Stimulated activated naive CD8-positive, alpha-beta T cell treated with anti-CD3 and anti-CD28 coated beads, Interleukin-15, amount 100 ng/mL, for 72 hours (primary cell): Measurements from ENCODE around the gene WBP1L.
A peak's percentile ranks its signal among the peaks of the same experiment; 100 is the strongest.

Experiments
- ATAC-seq: fragments of 150-1000 bp; cut with Tn5 transposase; 2 replicates; pipeline ENCODE4 v1.10.0; 2021; ENCODE audit warnings: mild to moderate bottlenecking, moderate library complexity
- DNase-seq, 2 donors: peaks; one replicate each; pipeline ENCODE4 v3.0.0; 2021 to 2022
- H3K27ac Mint-ChIP-seq, 2 donors: one replicate each; pipeline ENCODE4 v1.8.0; 2022; ENCODE audit warnings: mild to moderate bottlenecking in 2 of 2, mixed read lengths in 2 of 2, moderate library complexity in 2 of 2
- H3K27me3 Mint-ChIP-seq: one replicate; pipeline ENCODE4 v1.8.0; 2022; ENCODE audit warnings: mixed read lengths
- H3K4me1 Mint-ChIP-seq: one replicate; pipeline ENCODE4 v1.8.0; 2022; ENCODE audit warnings: mild to moderate bottlenecking, mixed read lengths
- H3K4me3 Mint-ChIP-seq, 2 donors: one replicate each; pipeline ENCODE4 v1.8.0; 2022; ENCODE audit warnings: mild to moderate bottlenecking in 2 of 2, mixed read lengths in 2 of 2, moderate library complexity in 1 of 2
- H3K9me3 Mint-ChIP-seq, 2 donors: one replicate each; pipeline ENCODE4 v1.8.0; 2022; ENCODE audit warnings: mixed read lengths in 2 of 2

Gene WBP1L

GRCh38 chr10:102799691-102800471 lies 56.1 kb downstream of the WBP1L start:
- H3K27ac Mint-ChIP-seq, result peak overlapping the region in 1 of 2 donors; percentile 19
- DNase-seq, result no peak
- no peak for ATAC-seq
- H3K9me3 Mint-ChIP-seq, result no peaks in the 10 kb centered on the region
- peaks cover 69% of the 10 kb centered on the region for H3K4me1 Mint-ChIP-seq
- H3K4me3 Mint-ChIP-seq, result no peak overlapping the region
- no peaks in the 10 kb centered on the region for H3K27me3 Mint-ChIP-seq

GRCh38 chr10:102800611-102801335 lies 57.0 kb downstream of the WBP1L start:
- Mint-ChIP-seq H3K4me1 (peaks cover 60% of the 10 kb centered on the region), H3K4me3 (no peak overlapping the region), H3K27ac (peak overlapping the region; percentile 19 to 63), H3K9me3 (no peaks in the 10 kb centered on the region), H3K27me3 (no peaks in the 10 kb centered on the region)
- DNase-seq, result no peak
- ATAC-seq, result no peak

DNA sequence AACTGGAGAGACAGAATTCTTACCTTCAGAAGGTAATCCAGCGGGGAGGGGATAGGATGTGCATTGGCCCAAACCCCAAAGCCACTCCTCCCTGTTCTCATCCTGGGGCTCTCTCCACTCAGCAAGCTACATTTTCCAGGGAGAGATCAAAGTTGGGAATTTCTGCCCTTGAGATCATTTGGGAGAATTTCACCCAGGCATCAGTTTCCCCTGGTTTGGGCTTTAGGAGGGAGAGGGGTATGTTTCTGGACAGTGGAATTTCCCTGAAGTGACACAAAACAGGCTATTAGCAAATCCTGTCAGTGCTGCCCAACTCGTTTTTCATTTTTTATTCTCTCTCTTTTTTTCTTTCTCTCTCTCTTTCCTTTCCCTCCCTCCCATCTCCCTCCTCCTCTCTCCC lies 57.7 kb downstream of the WBP1L start:
- ATAC-seq, result no peak
- peaks cover 54% of the 10 kb centered on the region for H3K4me1 Mint-ChIP-seq
- no peak for DNase-seq
- no peaks in the 10 kb centered on the region for H3K27me3 Mint-ChIP-seq
- H3K9me3 Mint-ChIP-seq, result no peaks in the 10 kb centered on the region
- H3K27ac Mint-ChIP-seq, result peak overlapping the region; percentile 19 to 27
- peak overlapping the region in 1 of 2 donors; percentile 10 for H3K4me3 Mint-ChIP-seq

DNA sequence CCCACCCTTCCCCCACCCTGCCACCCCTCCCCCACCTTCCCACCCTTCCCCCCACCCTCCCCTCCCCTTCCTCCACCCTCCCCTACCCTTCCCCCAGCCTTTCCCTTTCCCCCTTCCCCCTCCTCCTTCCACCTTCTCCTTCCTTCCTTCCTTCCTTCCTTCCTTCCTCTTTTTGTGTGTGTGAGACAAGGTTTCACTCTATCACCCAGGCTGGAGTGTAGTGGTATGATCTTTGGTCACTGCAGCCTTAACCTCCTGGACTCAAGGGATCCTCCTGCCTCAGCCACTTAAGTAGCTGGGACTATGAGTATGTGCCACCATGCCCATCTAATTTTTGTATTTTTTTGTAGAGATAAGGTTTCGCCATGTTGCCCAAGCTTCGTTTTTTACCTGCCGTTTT lies 58.2 kb downstream of the WBP1L start:
- no peaks in the 10 kb centered on the region for H3K9me3 Mint-ChIP-seq
- peak overlapping the region; percentile 0 to 44 for H3K4me3 Mint-ChIP-seq
- H3K27ac Mint-ChIP-seq, result peak overlapping the region; percentile 0 to 90

DNA sequence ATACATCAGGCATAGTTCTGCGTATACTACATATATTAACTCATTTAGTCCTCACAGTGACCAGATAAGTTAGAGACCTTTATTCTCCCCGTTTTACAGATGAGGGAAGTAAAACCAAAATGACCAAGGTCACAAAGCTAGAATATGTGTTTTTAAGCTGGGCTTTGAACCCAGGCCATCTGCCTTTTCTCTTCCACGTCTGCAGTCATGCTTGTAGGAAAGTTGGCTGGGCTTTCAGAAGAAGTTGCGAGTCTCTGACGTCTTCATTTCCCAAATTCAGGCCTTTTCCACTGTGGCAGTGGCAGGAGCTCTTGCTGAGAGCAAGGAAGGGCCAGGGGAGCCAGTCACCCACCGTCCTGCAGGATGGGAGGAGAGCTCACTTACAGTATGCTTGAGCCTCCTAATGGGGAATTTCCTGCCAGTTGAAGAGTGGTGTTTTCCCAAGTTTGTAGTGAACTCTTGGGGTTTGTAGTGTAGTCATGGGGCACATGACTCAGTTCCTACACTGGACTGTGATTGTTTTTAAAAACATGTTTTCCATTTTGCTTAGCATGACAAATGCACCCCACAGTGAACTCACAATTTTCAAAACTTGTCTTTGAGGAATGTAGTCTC lies 59.3 kb downstream of the WBP1L start:
- DNase-seq (peak in 1 of 2 donors; percentile 23), ATAC-seq (peak; percentile 92)
- Mint-ChIP-seq H3K4me3 (peak overlapping the region; percentile 55 to 73), H3K27me3 (no peaks in the 10 kb centered on the region), H3K9me3 (no peaks in the 10 kb centered on the region), H3K4me1 (peaks cover 47% of the 10 kb centered on the region), H3K27ac (peak overlapping the region; percentile 90 to 94)

More for the DNA sequence above, 58.2 kb downstream of the WBP1L start:
- Mint-ChIP-seq H3K27me3 (no peaks in the 10 kb centered on the region), H3K4me1 (peaks cover 53% of the 10 kb centered on the region)
- ATAC-seq (no peak), DNase-seq (no peak)

DNA sequence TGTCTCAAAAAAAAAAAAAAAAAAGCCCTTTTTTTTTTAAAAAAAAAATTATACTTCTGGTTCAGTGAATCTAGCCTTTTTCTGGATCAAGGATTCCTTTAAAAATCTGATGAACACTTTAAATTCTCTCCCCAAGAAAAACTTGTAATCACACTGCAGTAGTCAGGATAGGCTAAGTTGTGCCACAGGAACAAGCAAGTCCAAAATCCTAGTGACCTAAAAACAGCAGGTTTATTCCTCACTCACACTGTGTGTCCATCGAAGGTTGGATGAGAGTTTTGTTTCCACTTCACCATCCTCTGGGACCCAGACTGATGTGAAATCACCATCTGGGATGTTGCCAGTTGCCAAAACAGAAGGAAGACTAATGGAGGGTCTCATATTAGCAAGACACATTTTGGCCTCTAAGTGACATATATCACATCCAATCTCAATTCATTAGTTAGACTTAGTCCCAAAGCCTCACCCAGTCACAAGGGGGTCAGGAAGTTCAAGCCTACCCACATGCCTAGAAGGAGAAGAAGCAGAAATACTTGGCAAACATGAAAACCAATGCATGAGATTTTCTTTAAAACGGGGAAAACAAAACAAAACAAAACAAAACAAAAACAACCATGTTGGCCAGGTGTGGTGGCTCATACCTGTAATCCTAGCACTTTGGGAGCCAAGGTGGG lies 60.8 kb downstream of the WBP1L start:
- ATAC-seq (no peak), DNase-seq (no peak)
- peaks cover 56% of the 10 kb centered on the region for H3K4me1 Mint-ChIP-seq
- H3K4me3 Mint-ChIP-seq, result no peak overlapping the region
- peak overlapping the region; percentile 62 to 78 for H3K27ac Mint-ChIP-seq
- H3K9me3 Mint-ChIP-seq, result no peaks in the 10 kb centered on the region
- no peaks in the 10 kb centered on the region for H3K27me3 Mint-ChIP-seq

GRCh38 chr10:102808380-102808779 lies 64.6 kb downstream of the WBP1L start:
- Mint-ChIP-seq H3K27ac (peak overlapping the region in 1 of 2 donors; percentile 91), H3K27me3 (no peaks in the 10 kb centered on the region), H3K9me3 (no peaks in the 10 kb centered on the region), H3K4me1 (peaks cover 39% of the 10 kb centered on the region), H3K4me3 (no peak overlapping the region)
- ATAC-seq (no peak), DNase-seq (no peak)

- H3K4me1 Mint-ChIP-seq, result peaks cover 29% of the 10 kb centered on the region
- no peak overlapping the region for H3K4me3 Mint-ChIP-seq
- DNase-seq (no peak), ATAC-seq (no peak)
- no peak overlapping the region for H3K27ac Mint-ChIP-seq
- no peaks in the 10 kb centered on the region for H3K9me3 Mint-ChIP-seq
- H3K27me3 Mint-ChIP-seq, result no peaks in the 10 kb centered on the region
Measured at GRCh38 chr10:102811346-102811745, 67.6 kb downstream of the WBP1L start.

DNA sequence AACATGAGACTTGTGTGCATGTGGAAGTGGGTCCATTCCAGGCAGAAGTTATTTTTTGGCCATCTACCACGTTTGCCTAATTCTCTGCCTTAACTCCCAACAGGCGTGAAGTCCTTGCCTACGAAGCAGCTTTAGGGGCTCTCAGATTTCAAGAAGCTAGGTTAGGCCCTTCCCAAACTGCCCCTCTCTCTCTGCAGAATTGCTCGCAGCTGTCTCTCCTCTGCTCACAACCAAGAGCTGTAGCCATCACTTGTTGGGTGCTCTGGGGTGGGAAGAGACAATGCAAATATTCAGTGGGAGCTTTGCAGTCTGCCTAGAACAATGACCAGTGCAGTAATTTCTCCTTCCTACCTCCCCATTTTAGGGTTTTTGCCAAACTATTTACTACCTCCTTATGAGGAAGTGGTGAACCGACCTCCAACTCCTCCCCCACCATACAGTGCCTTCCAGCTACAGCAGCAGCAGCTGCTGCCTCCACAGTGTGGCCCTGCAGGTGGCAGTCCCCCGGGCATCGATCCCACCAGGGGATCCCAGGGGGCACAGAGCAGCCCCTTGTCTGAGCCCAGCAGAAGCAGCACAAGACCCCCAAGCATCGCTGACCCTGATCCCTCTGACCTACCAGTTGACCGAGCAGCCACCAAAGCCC lies 68.6 kb downstream of the WBP1L start:
- ATAC-seq (peak; percentile 70), DNase-seq (no peak)
- Mint-ChIP-seq H3K4me1 (peaks cover 24% of the 10 kb centered on the region), H3K27ac (peak overlapping the region; percentile 64 to 94), H3K27me3 (no peaks in the 10 kb centered on the region), H3K9me3 (no peaks in the 10 kb centered on the region), H3K4me3 (peak overlapping the region in 1 of 2 donors; percentile 22)

- Mint-ChIP-seq H3K27me3 (no peaks in the 10 kb centered on the region), H3K9me3 (no peaks in the 10 kb centered on the region), H3K27ac (peak overlapping the region in 1 of 2 donors; percentile 84), H3K4me3 (no peak overlapping the region), H3K4me1 (peaks cover 23% of the 10 kb centered on the region)
- DNase-seq (no peak), ATAC-seq (no peak)
Measured at GRCh38 chr10:102813017-102813541, 69.3 kb downstream of the WBP1L start.

GRCh38 chr10:102813734-102814452 lies 70.1 kb downstream of the WBP1L start:
- Mint-ChIP-seq H3K4me1 (peaks cover 15% of the 10 kb centered on the region), H3K27ac (peak overlapping the region; percentile 74 to 84), H3K9me3 (no peaks in the 10 kb centered on the region), H3K4me3 (no peak overlapping the region), H3K27me3 (no peaks in the 10 kb centered on the region)
- no peak for DNase-seq
- ATAC-seq, result no peak

- peaks cover 15% of the 10 kb centered on the region for H3K4me1 Mint-ChIP-seq
- DNase-seq (no peak), ATAC-seq (no peak)
- H3K27me3 Mint-ChIP-seq, result no peaks in the 10 kb centered on the region
- H3K4me3 Mint-ChIP-seq, result no peak overlapping the region
- H3K9me3 Mint-ChIP-seq, result no peaks in the 10 kb centered on the region
- H3K27ac Mint-ChIP-seq, result no peak overlapping the region
Measured at GRCh38 chr10:102814453-102814871, 70.7 kb downstream of the WBP1L start.

DNA sequence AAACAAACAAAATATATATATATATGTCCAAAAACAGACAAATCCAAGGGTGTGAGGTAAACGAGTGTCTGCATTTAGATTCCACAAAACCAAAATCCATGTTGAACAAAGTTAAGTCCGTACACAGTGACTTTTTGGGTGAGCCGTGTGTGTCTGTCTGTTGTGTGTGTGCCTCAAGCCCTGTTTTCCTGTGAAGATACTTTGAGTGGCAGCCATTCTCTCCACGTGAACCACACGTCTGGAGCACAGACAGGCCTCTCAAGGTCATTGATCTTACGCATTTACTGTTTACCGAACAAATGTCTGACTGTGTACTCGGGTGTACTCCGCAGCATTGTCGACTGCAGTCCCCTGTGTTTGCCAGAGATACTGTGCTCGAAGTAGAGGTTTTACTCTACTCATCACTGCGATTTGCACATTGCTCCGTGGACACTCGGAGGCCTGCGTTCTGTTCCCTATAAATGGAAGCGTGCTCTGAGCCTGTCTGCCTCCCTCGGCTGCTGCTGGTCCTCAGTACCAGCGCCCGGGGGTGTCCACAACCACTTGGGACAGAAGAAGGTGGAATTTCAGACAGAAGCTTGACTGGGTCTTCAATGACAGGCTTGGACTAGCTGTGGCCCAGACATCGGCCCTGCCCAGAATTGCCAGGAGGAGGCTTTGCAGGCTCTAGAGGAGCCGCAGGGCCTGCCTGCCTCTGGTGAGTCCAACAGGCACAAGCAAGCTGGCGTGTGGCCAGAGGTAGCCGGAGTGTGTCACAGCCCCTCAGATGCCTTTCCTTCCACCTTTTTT lies 71.3 kb downstream of the WBP1L start:
- H3K4me3 Mint-ChIP-seq, result no peak overlapping the region
- peak overlapping the region; percentile 48 to 75 for H3K27ac Mint-ChIP-seq
- DNase-seq (no peak), ATAC-seq (no peak)
- peaks cover 15% of the 10 kb centered on the region for H3K4me1 Mint-ChIP-seq
- H3K9me3 Mint-ChIP-seq, result no peaks in the 10 kb centered on the region
- H3K27me3 Mint-ChIP-seq, result no peaks in the 10 kb centered on the region
